MCF 10A (cell line): Measurements from ENCODE around the gene IGHMBP2. TPM values are rescaled to one million over a fixed set of nuclear protein-coding genes. Genes with fewer than 3 reads are reported as not detected.

Experiments used
- BruUV-seq: library from RNA; stranded (reverse); fragments of 400-500 nt; replicated peaks from 2 replicates; lab custom pipeline; 2021; lab: Mats Ljungman, UMichigan
- CTCF ChIA-PET: fragments of 300-600 bp; sonication (Branson Sonifier 250); formaldehyde crosslinking; extraction: SDS; loops from one replicate; lab custom pipeline; 2021; ENCODE audit warnings: antibody characterized with exemption, inconsistent platforms; lab: Yijun Ruan, JAX
- POLR2A ChIA-PET: fragments of 300-600, 350-650 bp; sonication (Branson Sonifier 250); formaldehyde crosslinking; extraction: SDS; loops from one replicate; lab custom pipeline; 2020; ENCODE audit warnings: antibody characterized with exemption, inconsistent platforms; lab: Yijun Ruan, JAX
- DNase-seq: peaks from one replicate; pipeline ENCODE4 v3.0.0-alpha.2; 2018; ENCODE audit not compliant: unreplicated experiment
- H3K27ac Mint-ChIP-seq: one replicate; pipeline ENCODE4 v1.8.0; 2022; ENCODE audit warnings: mild to moderate bottlenecking, low read depth, mixed read lengths; ENCODE audit not compliant: unreplicated experiment
- H3K27me3 Mint-ChIP-seq: one replicate; pipeline ENCODE4 v1.8.0; 2022; ENCODE audit warnings: mixed read lengths; ENCODE audit not compliant: insufficient read depth, unreplicated experiment
- H3K36me3 Mint-ChIP-seq: one replicate; pipeline ENCODE4 v1.8.0; 2022; ENCODE audit warnings: mild to moderate bottlenecking, moderate library complexity, mixed read lengths; ENCODE audit not compliant: insufficient read depth, unreplicated experiment
- H3K4me1 Mint-ChIP-seq: one replicate; pipeline ENCODE4 v1.8.0; 2022; ENCODE audit warnings: mixed read lengths; ENCODE audit not compliant: insufficient read depth, unreplicated experiment
- H3K4me3 Mint-ChIP-seq: one replicate; pipeline ENCODE4 v1.8.0; 2022; ENCODE audit warnings: mild to moderate bottlenecking, moderate library complexity, mixed read lengths; ENCODE audit not compliant: unreplicated experiment
- H3K9me3 Mint-ChIP-seq: one replicate; pipeline ENCODE4 v1.8.0; 2022; ENCODE audit warnings: mixed read lengths; ENCODE audit not compliant: unreplicated experiment
- intact Hi-C: fragments of 100-400 bp; cut with micrococcal nuclease; formaldehyde crosslinking; loops from 2 replicates; pipeline ENCODE4 v1.14.1; 2022
- total RNA-seq: library from RNA; stranded (reverse); gene quantifications from 2 replicates; pipeline ENCODE4 v1.2.3, GENCODE V29; 2022
- TF ChIP-seq, protein P1 (sequence below): fragments of 200-600 bp; IDR thresholded peaks from one replicate; pipeline ENCODE4 v1.8.0; 2022; ENCODE audit warnings: antibody characterized with exemption, mild to moderate bottlenecking; ENCODE audit not compliant: unreplicated experiment

Gene IGHMBP2
- total RNA-seq, 1 experiment from 2014 or later, result 19.8 TPM

DNA sequence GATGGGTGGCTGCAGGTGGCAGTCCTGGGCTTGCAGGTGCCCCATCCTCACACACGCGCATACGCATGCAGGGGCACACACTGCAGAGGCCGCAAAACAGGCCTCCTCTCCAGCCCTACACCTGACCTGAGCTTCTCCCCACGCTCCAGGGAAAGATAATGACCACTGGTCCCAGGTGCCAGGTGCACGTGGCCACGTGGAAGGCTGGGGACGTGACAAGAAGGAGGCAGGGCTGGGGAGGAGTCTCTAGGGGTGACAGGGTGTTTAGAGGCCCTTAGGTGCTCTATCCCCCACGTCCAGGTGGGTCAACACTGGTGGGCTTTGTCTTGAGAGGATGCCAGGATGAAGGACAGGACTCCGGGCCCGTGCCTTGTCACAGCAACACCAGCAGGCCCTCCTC lies 38.5 kb upstream of the IGHMBP2 start:
- H3K36me3 Mint-ChIP-seq, result no peaks in the 10 kb centered on the region
- TF ChIP-seq, protein P1, sequence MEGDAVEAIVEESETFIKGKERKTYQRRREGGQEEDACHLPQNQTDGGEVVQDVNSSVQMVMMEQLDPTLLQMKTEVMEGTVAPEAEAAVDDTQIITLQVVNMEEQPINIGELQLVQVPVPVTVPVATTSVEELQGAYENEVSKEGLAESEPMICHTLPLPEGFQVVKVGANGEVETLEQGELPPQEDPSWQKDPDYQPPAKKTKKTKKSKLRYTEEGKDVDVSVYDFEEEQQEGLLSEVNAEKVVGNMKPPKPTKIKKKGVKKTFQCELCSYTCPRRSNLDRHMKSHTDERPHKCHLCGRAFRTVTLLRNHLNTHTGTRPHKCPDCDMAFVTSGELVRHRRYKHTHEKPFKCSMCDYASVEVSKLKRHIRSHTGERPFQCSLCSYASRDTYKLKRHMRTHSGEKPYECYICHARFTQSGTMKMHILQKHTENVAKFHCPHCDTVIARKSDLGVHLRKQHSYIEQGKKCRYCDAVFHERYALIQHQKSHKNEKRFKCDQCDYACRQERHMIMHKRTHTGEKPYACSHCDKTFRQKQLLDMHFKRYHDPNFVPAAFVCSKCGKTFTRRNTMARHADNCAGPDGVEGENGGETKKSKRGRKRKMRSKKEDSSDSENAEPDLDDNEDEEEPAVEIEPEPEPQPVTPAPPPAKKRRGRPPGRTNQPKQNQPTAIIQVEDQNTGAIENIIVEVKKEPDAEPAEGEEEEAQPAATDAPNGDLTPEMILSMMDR, result no peak
- POLR2A ChIA-PET, result no interaction called here
- no peak for DNase-seq
- CTCF ChIA-PET, result no interaction called here
- peaks cover 6% of the 10 kb centered on the region for H3K4me1 Mint-ChIP-seq
- H3K4me3 Mint-ChIP-seq, result no peak overlapping the region
- H3K9me3 Mint-ChIP-seq, result no peaks in the 10 kb centered on the region
- H3K27ac Mint-ChIP-seq, result no peak overlapping the region
- peaks cover 25% of the 10 kb centered on the region for H3K27me3 Mint-ChIP-seq
- no TSS peak for BruUV-seq
- intact Hi-C loops, result no loop called here

DNA sequence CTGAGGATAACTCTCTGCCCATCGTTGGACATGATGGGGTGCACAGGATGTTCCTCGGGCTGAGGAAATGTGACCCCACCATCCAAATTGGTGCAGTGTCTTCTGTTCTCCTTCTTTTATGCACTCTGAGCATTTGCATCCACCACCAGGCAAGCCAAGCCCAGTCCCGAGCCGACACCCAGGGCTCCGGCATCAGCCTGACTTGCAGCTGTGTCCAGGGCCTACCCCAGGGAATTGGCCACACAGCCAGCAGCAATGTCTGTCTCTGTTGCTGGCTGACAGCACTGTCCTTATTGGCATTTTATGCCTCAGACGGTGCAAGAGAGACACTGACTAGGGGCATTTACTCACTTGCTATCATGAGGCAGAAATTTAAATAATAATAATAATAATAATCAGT lies 36.6 kb upstream of the IGHMBP2 start:
- no TSS peak for BruUV-seq
- H3K27ac Mint-ChIP-seq, result no peak overlapping the region
- H3K4me3 Mint-ChIP-seq, result no peak overlapping the region
- DNase-seq, result no peak
- peaks cover 6% of the 10 kb centered on the region for H3K4me1 Mint-ChIP-seq
- intact Hi-C loops, result no loop called here
- peaks cover 30% of the 10 kb centered on the region for H3K27me3 Mint-ChIP-seq
- H3K9me3 Mint-ChIP-seq, result no peaks in the 10 kb centered on the region
- ChIA-PET CTCF (no interaction called here), POLR2A (no interaction called here)
- no peaks in the 10 kb centered on the region for H3K36me3 Mint-ChIP-seq
- TF ChIP-seq, protein P1, result no peak

DNA sequence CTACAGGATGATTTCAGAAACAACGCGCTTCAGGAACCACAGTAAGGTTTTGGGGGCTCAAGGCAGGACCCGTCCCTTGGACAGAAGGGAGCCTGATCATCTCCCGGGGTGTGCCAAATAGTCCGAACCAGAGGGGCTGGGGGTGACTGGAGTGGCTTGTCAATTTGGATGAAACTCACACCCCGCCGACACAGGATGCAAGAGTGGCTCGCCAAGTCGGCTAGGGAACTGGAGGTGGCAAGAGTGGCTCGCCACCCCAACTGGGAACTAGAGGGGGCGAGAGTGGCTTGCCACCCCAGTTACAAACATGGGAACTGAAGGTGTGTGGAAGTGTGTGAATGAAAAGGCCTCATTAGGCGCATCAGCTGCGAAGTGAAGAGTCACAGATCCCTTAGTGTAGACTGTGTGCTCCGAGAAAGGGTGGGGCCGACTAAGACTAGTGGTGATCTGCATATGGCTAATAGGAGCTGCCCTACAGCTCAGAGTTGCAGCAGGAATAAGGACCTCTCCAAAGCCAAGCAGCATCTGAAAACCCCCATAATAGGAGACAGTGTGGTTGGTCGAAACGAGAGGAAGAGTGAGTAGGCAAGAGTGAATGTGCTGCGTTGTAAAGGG lies 35.4 kb upstream of the IGHMBP2 start:
- peaks cover 6% of the 10 kb centered on the region for H3K4me1 Mint-ChIP-seq
- CTCF ChIA-PET, result no interaction called here

DNA sequence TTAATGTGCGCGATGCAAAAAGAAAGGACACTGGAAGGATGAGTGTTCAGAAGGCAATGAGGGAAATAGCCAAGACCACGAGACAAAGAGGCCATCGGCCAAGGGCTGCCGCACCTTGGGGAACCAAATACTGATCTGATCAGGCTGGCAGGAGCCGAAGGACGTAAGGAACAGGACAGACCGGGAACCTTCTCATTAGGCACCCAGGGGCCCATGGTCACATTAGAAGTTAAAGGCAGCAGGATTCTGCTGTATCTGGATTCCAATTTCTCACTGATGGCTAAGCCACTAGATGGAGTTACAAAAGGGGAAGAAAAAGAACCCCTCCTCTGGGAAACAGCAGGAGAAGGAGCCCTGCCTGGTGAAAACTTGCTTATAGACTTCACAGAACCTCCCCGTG lies 33.2 kb upstream of the IGHMBP2 start:
- CTCF ChIA-PET, result no interaction called here
- no peak for DNase-seq
- TF ChIP-seq, protein P1, result no peak

More for the DNA sequence above, 35.4 kb upstream of the IGHMBP2 start:
- TF ChIP-seq, protein P1, result no peak
- Mint-ChIP-seq H3K36me3 (no peaks in the 10 kb centered on the region), H3K9me3 (no peaks in the 10 kb centered on the region), H3K27me3 (peaks cover 37% of the 10 kb centered on the region), H3K4me3 (no peak overlapping the region), H3K27ac (no peak overlapping the region)
- no peak for DNase-seq
- intact Hi-C loops, result no loop called here
- POLR2A ChIA-PET, result interaction anchor here (0.6 to 1.0 kb wide), 2 partner anchors 11 to 36 kb away, joined by 3 read pairs; partner anchors contain the start of gene IGHMBP2
- BruUV-seq, result no TSS peak

More for the DNA sequence above, 33.2 kb upstream of the IGHMBP2 start:
- H3K36me3 Mint-ChIP-seq, result no peaks in the 10 kb centered on the region
- H3K4me3 Mint-ChIP-seq, result peak overlapping the region; percentile 79
- H3K27ac Mint-ChIP-seq, result no peak overlapping the region
- peaks cover 6% of the 10 kb centered on the region for H3K4me1 Mint-ChIP-seq
- POLR2A ChIA-PET, result interaction anchor here (0.7 kb wide), 1 partner anchor 345 kb away, joined by 3 read pairs; no protein-coding TSS in a partner anchor
- no peaks in the 10 kb centered on the region for H3K9me3 Mint-ChIP-seq
- intact Hi-C loops, result no loop called here
- no TSS peak for BruUV-seq
- peaks cover 37% of the 10 kb centered on the region for H3K27me3 Mint-ChIP-seq
